Suppressor macrophage (primary cell): ENCODE results near the gene KRCC1.
"Not testable (repeated sequence)": the region's sequence is repeated elsewhere in the genome, so short reads cannot be mapped to it uniquely, and the experiment has no call there.

Experiments used
- DNase-seq, 4 experiments: peaks; one replicate each; pipeline ENCODE4 v3.0.0-alpha.2; 2020 to 2022

KRCC1 gene

GRCh38 chr2:88074854-88075292 is 19.3 kb upstream of the KRCC1 start:
- peak in 3 of 4 experiments; percentile 10 to 52 (median 50) for DNase-seq

DNA sequence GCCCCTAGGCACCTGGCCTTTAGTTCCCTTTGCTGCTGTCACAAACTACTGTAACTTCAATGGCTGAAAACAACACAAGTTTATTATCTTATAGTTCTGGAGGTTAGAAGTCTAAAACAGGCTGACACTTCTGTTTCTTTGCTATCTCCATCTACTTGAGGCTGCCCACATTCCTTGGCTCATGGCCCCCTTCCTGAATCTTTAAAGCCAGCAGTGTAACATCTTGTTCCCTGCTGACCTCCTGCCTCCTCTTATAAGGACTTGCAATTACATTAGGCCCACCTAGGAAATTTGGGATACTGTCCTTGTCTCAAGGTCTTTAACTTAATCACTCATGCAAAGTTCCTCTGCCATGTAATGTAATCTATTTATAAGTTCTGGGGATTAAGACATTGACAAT is 18.6 kb upstream of the KRCC1 start:
- no peak for DNase-seq

- no peak for DNase-seq
Measured at GRCh38 chr2:88071365-88071764, 15.8 kb upstream of the KRCC1 start.

DNA sequence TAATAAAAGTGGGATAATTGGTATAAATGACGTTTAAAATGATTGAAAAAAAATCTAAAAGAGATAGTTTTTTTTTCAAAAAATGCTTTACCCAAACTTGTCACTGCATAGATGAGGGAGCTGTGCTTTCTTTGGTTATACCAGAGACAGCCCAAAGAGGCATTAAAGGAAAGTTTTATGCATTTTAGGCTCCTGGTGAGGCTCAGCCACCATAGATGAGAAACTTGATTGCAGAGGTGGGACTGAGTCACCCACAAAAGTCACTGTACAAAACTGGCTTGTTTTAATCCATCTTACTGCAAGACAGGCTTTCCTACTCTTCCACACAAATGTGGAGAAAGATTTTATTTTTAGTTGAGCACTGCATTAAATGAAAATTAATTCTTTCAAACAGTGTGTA is 14.5 kb upstream of the KRCC1 start:
- no peak for DNase-seq

DNA sequence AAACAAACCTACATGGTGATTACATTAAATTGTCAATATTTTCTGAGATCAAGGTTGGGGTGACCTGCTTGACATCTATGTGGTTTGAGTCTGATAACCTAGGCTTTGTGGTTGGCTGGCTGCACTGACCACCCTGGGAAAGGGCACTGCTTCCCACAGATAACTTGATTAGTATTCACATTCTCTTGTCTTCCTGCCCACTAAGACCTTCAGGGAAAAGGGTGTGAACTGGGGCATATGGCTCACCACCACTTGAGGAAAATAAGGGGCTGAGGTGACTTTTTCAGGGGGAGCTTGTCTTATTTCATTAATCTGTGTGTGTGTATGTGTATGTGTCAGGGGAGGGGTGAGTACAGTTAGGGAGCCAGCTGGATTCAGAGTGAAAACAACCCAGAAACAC is 13.5 kb upstream of the KRCC1 start:
- no peak for DNase-seq

DNA sequence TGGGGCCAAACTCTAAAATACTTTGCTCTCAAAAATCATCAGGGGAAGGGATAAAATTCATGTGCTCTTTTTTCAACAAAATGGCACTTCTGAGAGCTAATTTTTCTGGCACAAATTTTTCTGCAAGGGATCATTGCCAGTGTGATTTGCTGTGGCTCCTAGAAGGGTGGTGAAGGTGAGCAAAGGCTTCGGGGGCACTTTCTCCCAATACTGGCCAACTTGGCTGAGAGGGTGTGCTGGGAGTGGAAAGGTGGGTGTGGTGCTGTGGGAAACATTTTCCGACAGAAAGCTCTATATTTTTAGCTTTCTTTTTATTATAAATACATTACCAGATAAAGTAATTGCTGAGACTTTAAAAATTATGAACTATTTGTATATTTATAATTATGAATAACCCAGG is 12.5 kb upstream of the KRCC1 start:
- no peak for DNase-seq

- DNase-seq: no peak
Measured at GRCh38 chr2:88067598-88067997, 12.0 kb upstream of the KRCC1 start, which contains the start of gene SMYD1. SMYD1 (plus strand) TSS chr2:88067825; CDS start chr2:88067865, 40 bp downstream.

GRCh38 chr2:88067189-88067588 is 11.6 kb upstream of the KRCC1 start:
- DNase-seq: no peak

GRCh38 chr2:88066543-88066942 is 11.0 kb upstream of the KRCC1 start:
- DNase-seq: no peak

GRCh38 chr2:88061295-88061694 is 5.7 kb upstream of the KRCC1 start:
- DNase-seq: no peak

GRCh38 chr2:88060907-88061275 is 5.3 kb upstream of the KRCC1 start:
- DNase-seq: no peak

DNA sequence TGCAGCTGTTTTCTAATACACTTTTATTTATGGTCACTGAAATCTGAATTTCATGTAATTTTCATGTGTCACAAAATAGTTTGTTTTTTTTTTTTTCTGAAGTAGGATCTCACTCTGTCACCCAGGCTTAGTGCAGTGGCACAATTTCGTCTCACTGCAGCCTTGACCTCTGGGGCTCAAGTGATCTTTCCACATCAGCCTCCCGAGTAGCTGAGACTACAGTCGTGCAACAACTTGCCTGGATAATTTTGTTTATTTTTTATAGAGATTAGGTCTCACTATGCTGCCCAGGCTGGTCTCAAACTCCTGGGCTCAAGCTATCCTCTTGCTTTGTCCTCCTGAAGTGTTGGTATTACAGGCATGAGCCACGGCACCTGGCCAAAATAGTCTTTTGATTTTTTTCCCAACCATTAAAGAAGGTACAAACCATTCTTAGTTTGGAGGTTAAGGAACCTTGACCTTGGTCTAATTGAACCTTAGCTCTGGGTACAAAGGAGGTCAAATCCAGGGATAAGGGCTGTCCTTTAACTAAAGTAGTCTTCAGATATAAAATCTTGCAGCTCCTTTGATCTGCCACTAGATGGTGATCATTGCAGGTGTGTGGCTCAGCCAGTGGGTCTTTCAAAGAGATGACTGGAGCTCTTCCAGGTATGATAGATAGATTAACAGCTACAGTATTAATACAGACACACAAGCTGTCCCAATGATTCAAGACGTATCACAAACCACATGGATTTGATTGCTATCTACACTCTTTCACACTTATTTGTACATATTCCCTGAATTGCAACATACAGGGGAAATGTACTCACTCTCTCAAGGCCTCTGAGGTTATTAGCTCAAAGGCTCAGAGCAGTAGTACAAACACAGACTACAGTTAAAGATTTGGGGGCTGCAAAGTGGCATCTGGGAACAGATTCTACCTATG is 4.7 kb upstream of the KRCC1 start:
- peak in 3 of 4 experiments; percentile 43 to 69 (median 47) for DNase-seq

GRCh38 chr2:88058191-88058590 is 2.6 kb upstream of the KRCC1 start:
- DNase-seq: no peak

- no peak for DNase-seq
Measured at GRCh38 chr2:88057437-88057844, 1.9 kb upstream of the KRCC1 start.

DNA sequence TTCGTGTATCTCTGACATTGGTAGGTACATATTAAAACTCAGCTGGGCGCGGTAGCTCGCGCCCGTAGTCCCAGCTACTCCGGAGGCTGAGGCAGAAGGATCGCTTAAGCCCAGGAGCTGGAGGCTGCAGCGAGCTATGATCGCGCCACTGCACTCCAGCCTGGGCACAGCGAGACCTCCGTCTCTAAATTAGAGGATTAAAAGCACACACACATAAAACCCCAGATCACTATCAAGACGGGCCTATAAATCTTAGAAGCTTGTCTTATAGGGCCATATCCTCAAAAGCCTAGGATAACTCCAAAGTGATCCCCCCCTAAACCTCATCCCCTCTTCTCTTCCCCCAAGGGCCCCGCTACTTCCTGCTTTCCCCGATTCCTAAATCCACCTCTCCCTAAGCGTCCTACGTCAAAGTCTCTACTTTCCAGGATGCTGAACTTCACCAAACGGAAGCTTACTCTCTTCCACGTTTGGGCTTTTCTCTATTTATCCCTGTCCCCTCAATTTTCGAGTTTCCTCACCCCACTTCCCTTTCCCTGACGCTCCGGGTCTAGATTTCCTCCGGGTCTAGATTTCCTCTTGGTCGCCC is 707 bp downstream of the KRCC1 start:
- DNase-seq: peak in 1 of 4 experiments; percentile 30

DNA sequence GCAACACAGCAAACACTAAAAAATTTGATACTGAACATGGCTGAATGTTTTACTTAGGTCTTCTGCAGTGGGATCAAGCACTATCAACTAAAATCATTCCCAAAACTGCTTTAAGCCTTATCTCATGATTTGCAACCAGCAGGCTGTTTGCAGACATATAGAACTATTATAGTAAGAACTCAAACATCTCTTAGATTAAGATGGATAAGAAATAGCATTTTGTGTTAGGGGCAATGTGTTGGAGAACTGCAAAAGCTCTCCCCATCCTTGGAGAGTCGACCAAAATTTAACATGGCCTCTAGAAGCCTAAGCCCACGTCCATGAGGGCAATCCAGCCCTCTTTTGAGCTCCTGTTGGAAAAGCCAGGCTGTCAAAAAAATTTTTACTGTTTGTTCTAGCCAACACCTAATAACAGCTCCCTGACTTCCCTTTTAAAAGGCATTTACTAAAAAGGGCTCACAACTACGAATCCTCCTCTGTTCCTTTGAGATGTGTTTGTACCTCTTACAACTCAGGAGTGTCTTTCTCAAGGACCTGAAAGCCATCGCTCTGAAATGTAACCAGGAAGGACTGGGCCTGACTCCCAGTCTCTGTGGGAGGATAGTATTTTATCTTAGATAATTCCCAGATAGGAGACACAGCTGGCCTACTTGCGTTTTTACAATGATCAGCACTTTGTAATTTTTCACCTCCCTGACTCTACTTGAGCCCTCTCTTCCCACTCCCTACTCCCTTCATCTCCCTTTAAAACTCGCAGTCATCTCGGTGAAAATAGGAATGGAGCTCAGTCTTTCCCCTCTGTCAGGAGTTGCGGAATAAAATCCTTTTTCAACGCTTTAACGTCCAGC is 1.4 kb downstream of the KRCC1 start:
- peak; percentile 22 to 52 (median 36) for DNase-seq

DNA sequence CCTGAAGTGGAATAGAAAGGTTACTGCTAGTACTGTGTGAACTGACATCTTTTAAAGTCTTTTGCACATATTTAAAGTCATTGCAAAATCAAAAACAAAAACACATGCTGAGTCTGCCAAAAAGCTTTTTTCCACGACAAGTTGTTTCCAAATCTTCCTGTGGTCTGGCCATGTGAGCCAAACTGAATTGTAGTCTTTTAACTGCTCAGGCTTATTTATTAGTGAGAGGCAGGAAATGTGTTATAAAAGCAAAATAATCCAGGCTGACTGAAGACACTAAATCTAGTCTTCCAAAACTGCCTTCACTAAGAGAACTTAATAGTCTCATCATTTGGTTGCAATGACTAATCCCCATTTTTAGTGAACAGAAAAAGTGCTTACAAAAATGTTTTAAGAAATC is 2.3 kb downstream of the KRCC1 start:
- DNase-seq: peak; percentile 22 to 75 (median 58)

- DNase-seq: no peak
Measured at GRCh38 chr2:88051792-88052191, 3.8 kb downstream of the KRCC1 start.

- no peak for DNase-seq
Measured at GRCh38 chr2:88049622-88050021, 6.0 kb downstream of the KRCC1 start.

GRCh38 chr2:88048541-88048940 is 7.0 kb downstream of the KRCC1 start:
- DNase-seq: no peak

- not testable (repeated sequence) for DNase-seq
Measured at GRCh38 chr2:88045561-88045960, 10.0 kb downstream of the KRCC1 start.

DNA sequence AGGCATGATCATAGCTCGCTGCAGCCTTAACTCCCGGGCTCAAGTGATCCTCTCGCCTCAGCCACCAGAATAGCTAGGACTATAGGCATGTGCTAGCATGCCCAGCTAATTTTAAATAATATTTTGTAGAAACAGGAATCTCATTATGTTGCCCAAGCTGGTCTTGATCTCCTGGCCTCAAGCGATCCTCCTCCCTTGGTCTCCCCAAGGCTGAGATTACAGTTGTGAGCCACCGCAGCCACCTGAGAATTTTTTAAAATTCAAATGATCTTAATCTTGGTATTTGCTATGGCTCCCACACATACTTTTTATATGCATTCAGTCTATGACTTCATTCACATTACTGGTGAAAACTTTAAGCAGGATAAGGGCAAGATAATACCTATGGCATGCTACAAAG is 13.1 kb downstream of the KRCC1 start:
- DNase-seq: no peak
